Caco-2 (cell line): ENCODE measurements around the gene LIMCH1. TPM values are rescaled to one million over a fixed set of nuclear protein-coding genes. Genes with fewer than 3 reads are reported as not detected.

Experiments used
- BruUV-seq: library from RNA; stranded (reverse); fragments of 400-500 nt; replicated peaks from 2 replicates; lab custom pipeline; 2021; lab: Mats Ljungman, UMichigan
- CTCF ChIA-PET: fragments of 300-600 bp; sonication (Branson Sonifier 250); formaldehyde crosslinking; loops from one replicate; lab custom pipeline; 2022; ENCODE audit warnings: antibody characterized with exemption; lab: Charles Lee
- POLR2A ChIA-PET: fragments of 300-600 bp; sonication (Branson Sonifier 250); formaldehyde crosslinking; loops from one replicate; lab custom pipeline; 2022; ENCODE audit warnings: antibody characterized with exemption; lab: Charles Lee
- DNase-seq, 2 experiments: peaks; one replicate each; pipeline versions ENCODE4 v3.0.0 to v3.0.0-alpha.2; 2020 to 2022
- H3K27me3 ChIP-seq: replicated peaks from 2 replicates; pipeline ENCODE4 v1.6.0; 2011; ENCODE audit warnings: low read length; ENCODE audit not compliant: control insufficient read depth, insufficient read depth
- H3K36me3 ChIP-seq: 2 replicates; pipeline ENCODE4 v1.5.1; 2011; ENCODE audit warnings: low read length; ENCODE audit not compliant: control insufficient read depth, insufficient read depth
- H3K4me1 ChIP-seq: fragments of 250-450 bp; sonication (Bioruptor Pico); 2 replicates; pipeline ENCODE4 v1.5.1; 2020; ENCODE audit warnings: mild to moderate bottlenecking
- H3K4me3 ChIP-seq: 2 replicates; pipeline ENCODE4 v1.5.1; 2011; ENCODE audit warnings: low read depth, mild to moderate bottlenecking, control low read depth, low read length
- H3K9me3 ChIP-seq: fragments of 250-450 bp; sonication (Bioruptor Pico); 2 replicates; pipeline ENCODE4 v1.5.1; 2020; ENCODE audit warnings: mild to moderate bottlenecking, moderate library complexity
- H3K27ac Mint-ChIP-seq: one replicate; pipeline ENCODE4 v1.8.0; 2022; ENCODE audit warnings: mixed read lengths; ENCODE audit not compliant: unreplicated experiment
- H3K27me3 Mint-ChIP-seq: one replicate; pipeline ENCODE4 v1.8.0; 2022; ENCODE audit warnings: mixed read lengths; ENCODE audit not compliant: insufficient read depth, unreplicated experiment
- H3K36me3 Mint-ChIP-seq: one replicate; pipeline ENCODE4 v1.8.0; 2022; ENCODE audit warnings: mild to moderate bottlenecking, mixed read lengths; ENCODE audit not compliant: insufficient read depth, unreplicated experiment
- H3K4me1 Mint-ChIP-seq: one replicate; pipeline ENCODE4 v1.8.0; 2022; ENCODE audit warnings: low read depth, mixed read lengths; ENCODE audit not compliant: unreplicated experiment
- H3K4me3 Mint-ChIP-seq: one replicate; pipeline ENCODE4 v1.8.0; 2022; ENCODE audit warnings: mild to moderate bottlenecking, moderate library complexity, mixed read lengths; ENCODE audit not compliant: unreplicated experiment
- H3K9me3 Mint-ChIP-seq: one replicate; pipeline ENCODE4 v1.8.0; 2022; ENCODE audit warnings: mixed read lengths; ENCODE audit not compliant: unreplicated experiment
- CTCF ChIP-seq, 2 experiments: fragments of 200-600 bp in 1 of 2; IDR thresholded peaks; 1 replicate in 1 of 2; 2 replicates in 1 of 2; pipeline versions ENCODE4 v1.5.1 to v1.8.0; 2011 to 2022; ENCODE audit warnings: antibody characterized with exemption in 1 of 2, control low read depth in 1 of 2, inconsistent platforms in 1 of 2, low read depth in 1 of 2, low read length in 1 of 2, mild to moderate bottlenecking in 1 of 2, moderate library complexity in 1 of 2; ENCODE audit not compliant: insufficient read depth in 1 of 2, severe bottlenecking in 1 of 2, unreplicated experiment in 1 of 2
- intact Hi-C: fragments of 100-400 bp; cut with micrococcal nuclease; formaldehyde crosslinking; loops from one replicate; pipeline ENCODE4 v1.10.0; 2022; ENCODE audit not compliant: unreplicated experiment
- total RNA-seq: library from RNA; stranded (reverse); gene quantifications from 2 replicates; pipeline ENCODE4 v1.2.3, GENCODE V29; 2022

LIMCH1 gene
- total RNA-seq, 1 experiment from 2014 or later, result 8.4 TPM

- no peak overlapping the region for H3K27ac Mint-ChIP-seq
- intact Hi-C loops, result no loop called here
- POLR2A ChIA-PET, result no interaction called here
These were observed 75.4 kb downstream of the LIMCH1 start for GRCh38 chr4:41613386-41613785.

GRCh38 chr4:41613821-41614220 lies 75.9 kb downstream of the LIMCH1 start:
- H3K4me3 Mint-ChIP-seq, result no peak overlapping the region

More at GRCh38 chr4:41613386-41613785, 75.4 kb downstream of the LIMCH1 start:
- H3K4me3 ChIP-seq, result no peak overlapping the region
- H3K4me3 Mint-ChIP-seq, result peak overlapping the region; percentile 33
- no peaks in the 10 kb centered on the region for H3K36me3 ChIP-seq
- H3K4me1 ChIP-seq, result peaks cover 15% of the 10 kb centered on the region
- H3K9me3 ChIP-seq, result no peaks in the 10 kb centered on the region
- no peaks in the 10 kb centered on the region for H3K27me3 ChIP-seq
- H3K36me3 Mint-ChIP-seq, result no peaks in the 10 kb centered on the region
- CTCF ChIA-PET, result no interaction called here
- no TSS peak for BruUV-seq
- no peaks in the 10 kb centered on the region for H3K9me3 Mint-ChIP-seq
- peaks cover 12% of the 10 kb centered on the region for H3K4me1 Mint-ChIP-seq
- no peaks in the 10 kb centered on the region for H3K27me3 Mint-ChIP-seq
- TF ChIP-seq CTCF (IDR thresholded peaks at IDR 0.05; ENCODE audit: insufficient read depth in 1 of 2, low read depth in 1 of 2, low read length in 1 of 2, severe bottlenecking in 1 of 2, unreplicated experiment in 1 of 2), result no peak
- no peak for DNase-seq

GRCh38 chr4:41614519-41614918 lies 76.6 kb downstream of the LIMCH1 start:
- no peak for TF ChIP-seq CTCF (IDR thresholded peaks at IDR 0.05; ENCODE audit: insufficient read depth in 1 of 2, low read depth in 1 of 2, low read length in 1 of 2, severe bottlenecking in 1 of 2, unreplicated experiment in 1 of 2)
- BruUV-seq, result no TSS peak

More at GRCh38 chr4:41613821-41614220, 75.9 kb downstream of the LIMCH1 start:
- peaks cover 12% of the 10 kb centered on the region for H3K4me1 Mint-ChIP-seq
- no TSS peak for BruUV-seq
- ChIA-PET POLR2A (no interaction called here), CTCF (no interaction called here)
- Histone ChIP-seq H3K9me3 (no peaks in the 10 kb centered on the region), H3K27me3 (no peaks in the 10 kb centered on the region), H3K36me3 (no peaks in the 10 kb centered on the region), H3K4me1 (peaks cover 15% of the 10 kb centered on the region), H3K4me3 (no peak overlapping the region)
- no peak overlapping the region for H3K27ac Mint-ChIP-seq
- no peaks in the 10 kb centered on the region for H3K27me3 Mint-ChIP-seq
- no peak for DNase-seq
- no peak for TF ChIP-seq CTCF (IDR thresholded peaks at IDR 0.05; ENCODE audit: insufficient read depth in 1 of 2, low read depth in 1 of 2, low read length in 1 of 2, severe bottlenecking in 1 of 2, unreplicated experiment in 1 of 2)
- intact Hi-C loops, result no loop called here
- no peaks in the 10 kb centered on the region for H3K36me3 Mint-ChIP-seq
- H3K9me3 Mint-ChIP-seq, result no peaks in the 10 kb centered on the region

More at GRCh38 chr4:41614519-41614918, 76.6 kb downstream of the LIMCH1 start:
- Histone ChIP-seq H3K4me3 (no peak overlapping the region), H3K4me1 (peaks cover 15% of the 10 kb centered on the region), H3K9me3 (no peaks in the 10 kb centered on the region), H3K36me3 (no peaks in the 10 kb centered on the region), H3K27me3 (no peaks in the 10 kb centered on the region)
- Mint-ChIP-seq H3K9me3 (no peaks in the 10 kb centered on the region), H3K4me1 (peaks cover 12% of the 10 kb centered on the region), H3K27me3 (no peaks in the 10 kb centered on the region), H3K27ac (no peak overlapping the region), H3K4me3 (no peak overlapping the region), H3K36me3 (no peaks in the 10 kb centered on the region)
- ChIA-PET POLR2A (no interaction called here), CTCF (no interaction called here)
- intact Hi-C loops, result no loop called here
- DNase-seq, result no peak
